Omental fat pad (tissue), 4 donors: ENCODE results near the gene OPHN1. TPM values are rescaled to one million over a fixed set of nuclear protein-coding genes. Genes with fewer than 3 reads are reported as not detected.
"Not testable (repeated sequence)": the region's sequence is repeated elsewhere in the genome, so short reads cannot be mapped to it uniquely, and the experiment has no call there.

ENCODE experiments used
- ATAC-seq: fragments of 150-250 bp; one replicate; pipeline ENCODE4 v1.9.1; 2016; ENCODE audit warnings: mild to moderate bottlenecking, moderate library complexity; ENCODE audit not compliant: low FRiP score
- DNase-seq: peaks from one replicate; pipeline ENCODE4 v3.0.0-alpha.2; 2019; ENCODE audit warnings: low spot score
- CTCF ChIP-seq, 3 donors: fragments of 450-650 bp; IDR thresholded peaks; one replicate each; pipeline ENCODE4 v1.5.1; 2016 to 2017; ENCODE audit warnings: antibody characterized with exemption in 3 of 3, mild to moderate bottlenecking in 3 of 3, moderate library complexity in 2 of 3
- total RNA-seq, 4 donors: library from RNA; depleted of rRNA; stranded (reverse); fragments of >200 nt; gene quantifications; one replicate each; pipeline ENCODE4 v1.1.0, GENCODE V29; 2016

OPHN1 gene
- total RNA-seq, 4 donors from 2014 or later, result 5.3 to 24.1 (median 6.6) TPM

- no peak for DNase-seq
- no peak for ATAC-seq
- TF ChIP-seq CTCF (IDR thresholded peaks at IDR 0.05), result no peak
Observed at GRCh38 chrX:68077378-68077777, 355.9 kb downstream of the OPHN1 start.

GRCh38 chrX:68072041-68072440 is 361.3 kb downstream of the OPHN1 start:
- no peak for TF ChIP-seq CTCF (IDR thresholded peaks at IDR 0.05)
- ATAC-seq (no peak), DNase-seq (no peak)

- not testable (repeated sequence) for DNase-seq, ATAC-seq
Observed at GRCh38 chrX:68070119-68070518, 363.2 kb downstream of the OPHN1 start.

DNA sequence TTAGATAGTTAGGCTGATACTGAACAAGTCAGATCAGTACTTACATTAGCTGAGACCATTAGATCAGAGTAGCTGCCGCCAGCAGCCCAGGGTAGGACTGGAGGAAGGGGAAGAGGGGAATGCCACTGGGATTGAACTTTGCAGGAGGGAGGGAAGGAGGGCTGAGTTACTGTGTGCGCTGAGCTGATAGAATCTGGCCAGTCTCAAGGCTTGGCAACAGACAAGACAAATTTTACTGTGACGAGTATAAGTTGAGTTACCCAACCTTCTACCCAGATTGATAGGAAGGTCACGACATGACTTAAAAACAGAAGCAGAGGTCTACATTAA is 372.1 kb downstream of the OPHN1 start:
- no peak for ATAC-seq
- TF ChIP-seq CTCF (IDR thresholded peaks at IDR 0.05), result no peak
- no peak for DNase-seq

DNA sequence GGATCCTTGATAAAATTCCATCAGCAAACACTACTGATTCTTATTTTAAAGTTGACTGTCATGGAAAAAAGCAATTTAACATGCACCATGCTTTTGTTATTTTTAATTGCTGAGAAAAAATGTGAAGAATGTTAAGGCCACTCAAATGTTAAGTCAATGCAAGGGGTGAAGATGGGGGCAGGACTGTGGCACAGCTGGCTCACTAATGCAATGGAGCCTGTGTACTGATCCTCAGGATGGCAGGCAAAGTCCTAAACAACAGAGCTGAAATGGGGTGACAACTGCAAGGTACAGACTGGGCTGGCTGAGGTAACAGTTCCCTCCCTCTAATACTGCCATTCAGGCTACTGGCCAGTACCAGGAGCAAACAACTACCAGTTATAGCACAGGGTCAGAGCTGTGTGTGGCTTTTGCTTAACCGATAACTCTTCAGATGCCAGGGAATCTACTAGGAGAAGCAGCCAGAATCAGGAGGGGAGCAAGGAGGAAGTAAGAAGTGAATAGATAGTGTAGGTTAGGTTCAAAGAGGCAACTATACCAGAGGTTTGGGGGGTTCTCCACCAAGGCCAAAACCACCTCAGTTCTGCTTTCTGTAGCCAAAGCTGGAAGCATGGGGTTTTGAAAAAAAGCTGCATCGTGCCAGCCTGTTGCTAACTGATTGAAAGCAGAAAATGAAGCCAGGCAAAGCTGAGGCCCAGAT is 372.6 kb downstream of the OPHN1 start:
- DNase-seq (no peak), ATAC-seq (no peak)
- TF ChIP-seq CTCF (IDR thresholded peaks at IDR 0.05), result no peak

DNA sequence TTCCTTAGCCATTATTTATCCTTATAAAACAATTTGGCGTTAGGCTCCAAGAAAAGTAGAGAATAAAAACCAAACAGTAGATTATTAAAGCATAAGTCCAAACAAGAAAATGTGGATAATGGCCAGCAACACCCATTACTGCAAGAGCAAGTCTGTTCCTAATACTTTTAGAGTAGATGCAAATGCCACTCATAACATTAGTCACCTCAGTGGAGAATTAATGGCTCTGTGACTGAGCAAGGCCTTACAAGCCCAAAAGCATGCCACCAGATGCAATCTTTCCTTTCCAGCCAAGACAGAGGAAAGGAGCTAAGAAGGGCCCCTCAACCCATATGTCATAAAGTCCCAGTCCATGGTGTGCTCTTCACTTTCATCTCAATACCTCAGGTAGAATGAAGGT is 373.8 kb downstream of the OPHN1 start:
- ATAC-seq, result no peak

GRCh38 chrX:68049466-68049865 is 383.8 kb downstream of the OPHN1 start:
- DNase-seq, result no peak
- no peak for ATAC-seq
- TF ChIP-seq CTCF (IDR thresholded peaks at IDR 0.05), result no peak

More for the DNA sequence above, 373.8 kb downstream of the OPHN1 start:
- no peak for DNase-seq
- TF ChIP-seq CTCF (IDR thresholded peaks at IDR 0.05), result no peak
